GM10847 (cell line): ENCODE measurements around the gene NMU.
A peak's percentile ranks its signal among the peaks of the same experiment; 100 is the strongest.

ENCODE experiments used
- POLR2A ChIP-seq: IDR thresholded peaks from 2 replicates; pipeline ENCODE4 v1.6.1; 2011; ENCODE audit not compliant: insufficient read length; ENCODE audit errors: extremely low read depth

Gene NMU

DNA sequence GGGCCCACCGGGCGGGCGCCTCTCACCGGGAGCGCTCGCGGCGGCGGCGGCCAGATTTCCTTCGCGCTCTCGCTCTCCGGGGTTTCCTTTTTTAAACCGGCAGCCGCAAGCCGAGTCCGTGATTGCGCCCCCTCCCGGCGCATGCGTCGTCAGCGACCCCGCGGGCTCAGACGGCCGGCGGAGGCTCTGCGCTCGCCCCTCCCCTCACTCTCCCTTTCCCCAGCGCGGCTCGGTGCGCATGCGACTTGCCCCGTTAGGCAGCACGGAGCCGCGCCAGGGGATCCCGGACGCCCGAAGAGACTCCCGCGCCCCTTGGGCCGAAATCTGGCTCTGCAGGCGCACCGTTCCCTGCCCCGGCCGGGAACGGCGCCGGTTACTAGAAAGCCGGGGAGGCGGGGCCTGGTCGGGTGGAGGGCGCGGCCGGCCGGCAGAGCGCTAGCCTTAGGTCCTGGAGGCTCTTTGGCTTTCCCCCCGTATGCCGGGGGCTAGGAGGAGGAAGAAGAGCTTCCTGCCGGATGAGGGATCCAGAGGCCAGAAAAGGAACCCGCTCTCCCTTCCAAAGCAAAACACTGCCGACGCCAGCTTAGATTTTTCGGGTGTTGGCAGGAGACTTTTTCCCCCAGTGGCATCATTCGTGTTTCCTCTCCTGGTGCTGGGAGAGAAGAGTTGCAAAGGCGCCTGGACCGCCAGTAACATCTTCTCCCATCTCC, 89.2 kb downstream of the NMU start, which contains the start of gene CLOCK:
Gene CLOCK (minus strand): TSS at position 154 of the 710 bp plus-strand sequence. CDS start 64,124 bp downstream, outside the sequence.
- TF ChIP-seq POLR2A, result peak; percentile 52

DNA sequence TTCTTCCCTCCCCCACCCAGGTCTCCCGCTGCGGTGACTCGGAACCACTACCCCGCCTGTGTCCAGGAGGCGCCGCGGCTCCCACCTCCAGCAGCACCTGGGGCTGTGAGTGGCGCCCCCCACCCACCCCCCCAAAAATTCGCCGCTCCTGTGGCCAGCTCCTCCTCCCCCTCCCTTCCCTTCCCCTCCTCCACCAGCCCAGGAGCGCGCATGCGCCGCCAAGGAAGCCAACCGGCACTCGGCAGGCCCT, 89.7 kb downstream of the NMU start:
- TF ChIP-seq POLR2A, result no peak

DNA sequence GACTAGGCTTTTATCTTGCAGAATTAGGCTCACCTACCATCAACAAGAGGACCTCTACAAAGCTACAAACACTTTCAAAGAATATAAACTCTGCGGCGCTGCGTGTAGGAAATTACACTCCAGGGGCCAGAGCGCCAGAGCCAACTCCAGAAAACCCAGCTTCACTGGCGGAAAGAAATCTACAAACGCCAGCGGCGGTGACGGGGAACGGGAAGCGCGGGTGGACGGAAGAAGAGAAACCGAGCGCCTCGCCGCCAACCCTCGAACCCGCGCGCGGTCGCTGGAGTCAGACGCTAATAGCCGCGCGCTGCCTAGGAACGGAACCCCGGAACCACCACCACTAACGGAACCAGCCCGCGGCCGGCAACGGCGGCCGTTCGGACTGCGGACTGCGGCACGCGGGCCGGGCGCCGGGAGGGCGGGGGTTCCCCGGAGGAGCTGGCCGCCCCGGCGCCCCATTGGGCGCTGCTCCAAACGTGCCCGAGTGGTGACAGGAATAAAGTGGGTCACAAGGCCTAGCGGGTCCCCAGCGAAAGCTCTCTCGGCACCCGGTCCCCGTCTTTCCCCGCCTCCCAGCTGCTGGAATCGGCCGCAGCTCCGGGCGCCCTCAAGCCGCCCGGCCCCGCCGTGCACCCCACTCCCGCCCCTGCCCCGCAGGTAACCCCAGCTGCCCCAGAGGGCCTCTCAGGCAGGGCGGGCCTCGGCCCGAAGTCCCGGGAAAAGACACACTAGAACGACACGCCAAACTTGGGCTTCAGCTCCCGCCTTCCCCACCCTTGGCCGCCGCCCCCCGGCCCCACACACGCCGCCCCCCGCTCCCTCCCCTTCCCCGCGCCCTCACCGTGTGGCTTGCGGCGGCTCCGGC, 90.2 kb downstream of the NMU start:
- TF ChIP-seq POLR2A, result peak; percentile 25
